Endothelial cell (in vitro differentiated cells): ENCODE results near the gene AFAP1L1. TPM values are rescaled to one million over a fixed set of nuclear protein-coding genes. Genes with fewer than 3 reads are reported as not detected.
"Not testable (repeated sequence)": the region's sequence is repeated elsewhere in the genome, so short reads cannot be mapped to it uniquely, and the experiment has no call there.

ENCODE experiments used
- DNase-seq: peaks from one replicate; pipeline ENCODE4 v3.0.0; 2021; ENCODE audit warnings: low spot score
- H3K27ac Mint-ChIP-seq: one replicate; pipeline ENCODE4 v1.8.0; 2021; ENCODE audit warnings: mixed read lengths, inconsistent platforms; ENCODE audit not compliant: unreplicated experiment
- H3K27me3 Mint-ChIP-seq: one replicate; pipeline ENCODE4 v1.8.0; 2021; ENCODE audit warnings: mild to moderate bottlenecking, moderate library complexity, mixed read lengths, inconsistent platforms; ENCODE audit not compliant: unreplicated experiment
- H3K36me3 Mint-ChIP-seq: one replicate; pipeline ENCODE4 v1.8.0; 2021; ENCODE audit warnings: mild to moderate bottlenecking, low read depth, mixed read lengths, inconsistent platforms; ENCODE audit not compliant: unreplicated experiment
- H3K4me1 Mint-ChIP-seq: one replicate; pipeline ENCODE4 v1.8.0; 2021; ENCODE audit warnings: mild to moderate bottlenecking, mixed read lengths, inconsistent platforms; ENCODE audit not compliant: unreplicated experiment
- H3K4me3 Mint-ChIP-seq: one replicate; pipeline ENCODE4 v1.8.0; 2021; ENCODE audit warnings: mild to moderate bottlenecking, mixed read lengths, inconsistent platforms; ENCODE audit not compliant: unreplicated experiment
- H3K9me3 Mint-ChIP-seq: one replicate; pipeline ENCODE4 v1.8.0; 2021; ENCODE audit warnings: mixed read lengths, inconsistent platforms; ENCODE audit not compliant: unreplicated experiment
- total RNA-seq: library from RNA; stranded (reverse); fragmentation: NEBNext Ultra II Directional; extraction: Animal tissue kit (Norgen Biotek cat#: 25700); gene quantifications from one replicate; pipeline ENCODE4 v1.2.1, GENCODE V29; 2021; ENCODE audit not compliant: unreplicated experiment
- TF ChIP-seq, protein P1 (sequence below): fragments of 200-600 bp; sonication (generic); IDR thresholded peaks from one replicate; pipeline ENCODE4 v1.5.0; 2021; ENCODE audit warnings: antibody characterized with exemption; ENCODE audit not compliant: unreplicated experiment

AFAP1L1 gene
- total RNA-seq, 1 donor from 2014 or later = 393 TPM

DNA sequence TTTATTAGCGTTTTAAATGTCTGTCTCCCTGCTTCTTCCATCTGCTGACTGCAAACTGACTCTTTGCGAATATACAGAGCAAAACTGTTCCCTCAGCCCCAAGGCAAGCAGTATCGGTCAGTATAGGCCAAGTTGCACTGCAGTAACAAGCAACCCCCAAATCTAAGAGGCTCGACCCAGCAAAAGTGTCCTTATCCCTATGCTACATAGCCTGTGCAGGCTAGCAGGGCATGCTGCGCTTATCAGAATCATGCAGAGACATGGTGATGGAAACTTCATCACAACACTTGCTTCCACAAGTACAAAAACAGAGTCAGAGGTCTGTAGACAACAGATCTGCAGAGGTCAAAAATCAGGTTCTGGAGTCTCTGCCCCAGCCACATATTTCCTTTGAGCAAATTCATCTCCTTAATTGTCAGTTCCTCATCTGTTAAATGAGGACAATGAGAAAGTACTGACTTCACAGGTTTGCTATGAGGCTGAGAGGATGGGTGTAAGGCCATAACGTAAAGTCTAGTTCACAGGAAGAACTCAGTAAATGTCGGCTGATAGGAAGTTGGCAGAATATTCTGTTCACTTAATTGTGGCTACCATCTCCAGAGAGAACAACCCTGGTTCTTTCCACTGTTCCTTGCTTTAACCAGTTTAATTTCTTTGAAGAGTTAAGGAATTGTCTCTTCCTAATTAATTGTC lies 117.0 kb downstream of the AFAP1L1 start:
- H3K4me3 Mint-ChIP-seq = no peak overlapping the region
- peaks cover 7% of the 10 kb centered on the region for H3K27me3 Mint-ChIP-seq
- no peak overlapping the region for H3K27ac Mint-ChIP-seq
- H3K4me1 Mint-ChIP-seq = peaks cover 6% of the 10 kb centered on the region
- no peaks in the 10 kb centered on the region for H3K9me3 Mint-ChIP-seq
- TF ChIP-seq, protein P1, sequence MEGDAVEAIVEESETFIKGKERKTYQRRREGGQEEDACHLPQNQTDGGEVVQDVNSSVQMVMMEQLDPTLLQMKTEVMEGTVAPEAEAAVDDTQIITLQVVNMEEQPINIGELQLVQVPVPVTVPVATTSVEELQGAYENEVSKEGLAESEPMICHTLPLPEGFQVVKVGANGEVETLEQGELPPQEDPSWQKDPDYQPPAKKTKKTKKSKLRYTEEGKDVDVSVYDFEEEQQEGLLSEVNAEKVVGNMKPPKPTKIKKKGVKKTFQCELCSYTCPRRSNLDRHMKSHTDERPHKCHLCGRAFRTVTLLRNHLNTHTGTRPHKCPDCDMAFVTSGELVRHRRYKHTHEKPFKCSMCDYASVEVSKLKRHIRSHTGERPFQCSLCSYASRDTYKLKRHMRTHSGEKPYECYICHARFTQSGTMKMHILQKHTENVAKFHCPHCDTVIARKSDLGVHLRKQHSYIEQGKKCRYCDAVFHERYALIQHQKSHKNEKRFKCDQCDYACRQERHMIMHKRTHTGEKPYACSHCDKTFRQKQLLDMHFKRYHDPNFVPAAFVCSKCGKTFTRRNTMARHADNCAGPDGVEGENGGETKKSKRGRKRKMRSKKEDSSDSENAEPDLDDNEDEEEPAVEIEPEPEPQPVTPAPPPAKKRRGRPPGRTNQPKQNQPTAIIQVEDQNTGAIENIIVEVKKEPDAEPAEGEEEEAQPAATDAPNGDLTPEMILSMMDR = no peak
- no peaks in the 10 kb centered on the region for H3K36me3 Mint-ChIP-seq
- DNase-seq = no peak

DNA sequence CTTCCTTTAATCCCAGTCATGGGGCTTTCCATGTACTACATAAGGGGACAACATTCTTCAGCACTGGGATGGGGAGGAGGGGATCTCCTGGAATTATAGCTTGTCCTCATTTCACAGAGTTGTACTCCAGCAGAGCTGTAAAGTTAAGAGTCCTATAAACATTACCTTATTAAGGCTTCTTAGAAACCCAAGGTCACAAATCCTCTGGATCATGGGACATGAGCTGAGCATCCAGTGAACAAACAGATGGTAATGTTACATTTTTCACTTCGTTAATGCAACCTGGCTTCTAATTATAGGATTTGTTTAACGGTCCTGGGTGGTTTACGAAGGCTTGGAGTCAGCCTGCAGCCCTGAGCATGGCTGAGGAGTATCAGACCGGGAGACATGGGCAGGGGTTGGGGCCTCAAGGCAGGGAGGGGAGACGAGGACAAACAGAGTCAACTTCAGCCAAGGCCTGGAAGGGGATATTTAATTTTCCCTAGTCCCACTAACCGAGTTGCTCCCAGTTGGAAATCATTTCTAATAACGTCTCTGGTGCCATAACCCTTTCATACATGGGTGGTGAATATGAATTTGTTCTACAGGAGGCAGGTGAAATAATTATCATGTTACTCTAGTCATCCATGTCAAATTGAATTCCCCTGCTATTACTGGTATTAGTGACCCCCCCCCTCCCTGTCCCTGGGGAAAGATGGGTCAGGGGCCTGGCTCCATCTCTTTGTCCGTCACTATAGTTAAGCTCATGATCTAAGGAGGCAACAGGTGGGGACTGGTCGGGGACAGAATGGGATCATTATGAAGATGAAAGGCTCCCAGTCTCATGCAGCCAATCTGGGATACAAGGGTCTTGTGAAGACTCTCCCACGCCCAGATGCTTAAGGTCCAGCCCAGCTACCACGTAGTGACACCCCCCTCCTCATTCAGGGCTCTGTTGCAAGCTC lies 118.2 kb downstream of the AFAP1L1 start:
- H3K27ac Mint-ChIP-seq = no peak overlapping the region
- DNase-seq = no peak
- H3K9me3 Mint-ChIP-seq = no peaks in the 10 kb centered on the region
- no peak overlapping the region for H3K4me3 Mint-ChIP-seq
- TF ChIP-seq, protein P1 = no peak
- H3K27me3 Mint-ChIP-seq = peaks cover 4% of the 10 kb centered on the region
- H3K4me1 Mint-ChIP-seq = peaks cover 7% of the 10 kb centered on the region
- no peaks in the 10 kb centered on the region for H3K36me3 Mint-ChIP-seq

DNA sequence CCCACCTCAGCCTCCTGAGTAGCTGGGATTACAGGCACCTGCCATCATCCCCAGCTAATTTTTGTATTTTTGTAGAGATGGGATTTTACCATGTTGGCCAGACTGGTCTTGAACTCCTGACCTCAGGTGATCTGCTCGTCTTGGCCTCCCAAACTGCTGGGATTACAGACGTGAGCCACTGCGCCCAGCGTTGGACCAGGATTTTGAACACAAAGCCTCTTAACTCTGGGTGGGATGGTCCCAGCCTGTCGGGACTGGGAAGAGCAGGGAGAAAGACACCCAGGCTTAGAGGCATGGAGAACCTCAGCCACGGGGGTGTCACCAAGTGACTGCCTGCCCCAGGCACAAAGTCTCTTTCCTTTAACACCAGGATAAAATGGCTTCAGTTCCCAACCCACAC lies 119.4 kb downstream of the AFAP1L1 start:
- not testable (repeated sequence) for H3K27ac Mint-ChIP-seq, H3K27me3 Mint-ChIP-seq, H3K4me1 Mint-ChIP-seq, H3K4me3 Mint-ChIP-seq, DNase-seq, H3K9me3 Mint-ChIP-seq, H3K36me3 Mint-ChIP-seq

Other genes with a start within 250 kb of the AFAP1L1 start
- gene SH3TC2, start 208.8 kb upstream of the AFAP1L1 start, total RNA-seq = 0.13 TPM
- 3.6 TPM for gene ABLIM3, start 130.4 kb upstream of the AFAP1L1 start, total RNA-seq
- gene GRPEL2, start 73.6 kb downstream of the AFAP1L1 start, total RNA-seq = 51.1 TPM
- gene PCYOX1L, start 86.2 kb downstream of the AFAP1L1 start, total RNA-seq = 18.3 TPM
- not detected for gene IL17B, start 107.4 kb downstream of the AFAP1L1 start, total RNA-seq